Omental fat pad (tissue), 4 donors: ENCODE results near the gene STAP1. TPM values are rescaled to one million over a fixed set of nuclear protein-coding genes. Genes with fewer than 3 reads are reported as not detected.

ENCODE experiments used
- ATAC-seq: fragments of 150-250 bp; one replicate; pipeline ENCODE4 v1.9.1; 2016; ENCODE audit warnings: mild to moderate bottlenecking, moderate library complexity; ENCODE audit not compliant: low FRiP score
- DNase-seq: peaks from one replicate; pipeline ENCODE4 v3.0.0-alpha.2; 2019; ENCODE audit warnings: low spot score
- total RNA-seq, 4 donors: library from RNA; depleted of rRNA; stranded (reverse); fragments of >200 nt; gene quantifications; one replicate each; pipeline ENCODE4 v1.1.0, GENCODE V29; 2016
- TF ChIP-seq, protein P1 (sequence below), 3 donors: fragments of 450-650 bp; IDR thresholded peaks; one replicate each; pipeline ENCODE4 v1.5.1; 2016 to 2017; ENCODE audit warnings: antibody characterized with exemption in 3 of 3, mild to moderate bottlenecking in 3 of 3, moderate library complexity in 2 of 3

STAP1 gene
- total RNA-seq, 4 donors from 2014 or later = 0.56 TPM; not detected in 3

DNA sequence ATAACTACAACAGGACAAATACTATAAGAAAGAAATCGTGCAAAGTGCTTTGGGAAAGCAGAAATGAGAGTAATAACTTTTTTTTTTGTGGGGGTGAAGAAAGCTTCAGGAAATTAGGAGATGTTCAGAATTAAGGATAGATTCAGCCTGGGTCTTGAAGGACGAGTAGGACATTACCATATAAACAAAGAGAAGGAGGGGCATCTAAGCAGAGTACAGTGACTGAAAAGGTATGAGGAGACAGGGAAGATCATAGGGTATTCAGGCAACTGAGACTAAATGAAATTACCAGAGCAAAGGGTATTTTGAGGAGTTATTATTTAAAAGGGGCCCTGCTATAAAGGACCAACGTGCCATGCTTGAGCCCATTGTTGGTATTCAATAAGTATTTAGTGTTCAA is 3.1 kb upstream of the STAP1 start:
- TF ChIP-seq, protein P1, sequence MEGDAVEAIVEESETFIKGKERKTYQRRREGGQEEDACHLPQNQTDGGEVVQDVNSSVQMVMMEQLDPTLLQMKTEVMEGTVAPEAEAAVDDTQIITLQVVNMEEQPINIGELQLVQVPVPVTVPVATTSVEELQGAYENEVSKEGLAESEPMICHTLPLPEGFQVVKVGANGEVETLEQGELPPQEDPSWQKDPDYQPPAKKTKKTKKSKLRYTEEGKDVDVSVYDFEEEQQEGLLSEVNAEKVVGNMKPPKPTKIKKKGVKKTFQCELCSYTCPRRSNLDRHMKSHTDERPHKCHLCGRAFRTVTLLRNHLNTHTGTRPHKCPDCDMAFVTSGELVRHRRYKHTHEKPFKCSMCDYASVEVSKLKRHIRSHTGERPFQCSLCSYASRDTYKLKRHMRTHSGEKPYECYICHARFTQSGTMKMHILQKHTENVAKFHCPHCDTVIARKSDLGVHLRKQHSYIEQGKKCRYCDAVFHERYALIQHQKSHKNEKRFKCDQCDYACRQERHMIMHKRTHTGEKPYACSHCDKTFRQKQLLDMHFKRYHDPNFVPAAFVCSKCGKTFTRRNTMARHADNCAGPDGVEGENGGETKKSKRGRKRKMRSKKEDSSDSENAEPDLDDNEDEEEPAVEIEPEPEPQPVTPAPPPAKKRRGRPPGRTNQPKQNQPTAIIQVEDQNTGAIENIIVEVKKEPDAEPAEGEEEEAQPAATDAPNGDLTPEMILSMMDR (IDR thresholded peaks at IDR 0.05) = no peak
- DNase-seq = no peak
- ATAC-seq = no peak

DNA sequence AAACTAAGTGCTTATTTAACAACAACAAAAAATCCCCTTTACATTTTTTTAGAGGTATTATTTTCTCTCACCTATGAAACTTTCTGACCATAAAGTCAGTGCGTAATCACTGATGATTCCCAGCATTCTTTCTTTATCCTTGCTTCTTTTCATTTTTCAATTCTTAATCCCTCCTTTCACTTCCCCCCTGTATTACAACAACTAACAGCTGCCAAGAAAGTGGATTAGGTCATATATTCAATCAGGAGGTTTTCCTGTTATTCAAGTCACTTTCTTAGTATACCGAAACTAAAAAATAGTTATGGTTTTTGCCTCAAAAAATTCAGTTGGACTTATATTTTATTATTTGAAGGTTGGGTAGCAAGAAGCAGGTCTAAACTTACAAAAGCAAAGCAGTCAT is 2.1 kb upstream of the STAP1 start:
- no peak for ATAC-seq
- DNase-seq = no peak
- TF ChIP-seq, protein P1 (IDR thresholded peaks at IDR 0.05) = no peak

DNA sequence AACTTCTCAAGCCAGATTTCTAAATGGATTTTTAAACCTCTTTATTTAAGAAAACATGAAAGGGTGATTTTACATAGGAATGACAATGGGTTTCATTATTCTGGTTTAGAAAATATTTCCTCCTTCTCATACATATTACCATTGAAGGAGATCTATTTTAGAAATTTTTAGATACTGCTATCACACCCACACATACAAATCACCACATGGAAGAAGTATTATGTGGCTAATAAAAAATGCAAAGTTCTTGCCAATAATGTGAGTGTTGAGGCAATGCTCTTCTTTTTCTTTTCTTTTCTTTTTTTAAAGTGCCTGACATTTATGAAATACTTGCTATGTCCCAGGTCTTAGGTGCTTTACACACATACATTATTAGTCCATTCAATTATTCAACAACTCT is 6.8 kb downstream of the STAP1 start:
- ATAC-seq (peak; percentile 81), DNase-seq (no peak)
- TF ChIP-seq, protein P1 (IDR thresholded peaks at IDR 0.05) = no peak

DNA sequence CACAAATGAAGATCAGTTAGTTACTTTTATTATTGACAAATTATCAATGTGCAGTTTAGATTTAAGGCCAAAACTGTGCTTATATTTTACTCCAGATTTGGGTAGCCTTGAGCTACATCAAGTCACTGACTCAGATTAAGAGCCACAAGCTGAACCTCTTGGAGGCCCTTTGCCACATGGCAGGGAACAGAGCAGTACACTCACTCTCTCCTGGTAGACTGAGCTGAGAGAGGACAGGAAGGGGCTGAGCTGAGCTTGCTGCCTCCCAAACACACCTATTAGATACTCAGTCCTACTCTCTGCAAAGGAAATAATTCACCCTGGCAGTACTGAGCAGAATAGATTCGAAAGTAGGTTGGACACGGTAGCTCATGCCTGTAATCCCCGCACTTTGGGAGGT is 7.8 kb downstream of the STAP1 start:
- TF ChIP-seq, protein P1 (IDR thresholded peaks at IDR 0.05) = no peak
- no peak for DNase-seq
- ATAC-seq = no peak

DNA sequence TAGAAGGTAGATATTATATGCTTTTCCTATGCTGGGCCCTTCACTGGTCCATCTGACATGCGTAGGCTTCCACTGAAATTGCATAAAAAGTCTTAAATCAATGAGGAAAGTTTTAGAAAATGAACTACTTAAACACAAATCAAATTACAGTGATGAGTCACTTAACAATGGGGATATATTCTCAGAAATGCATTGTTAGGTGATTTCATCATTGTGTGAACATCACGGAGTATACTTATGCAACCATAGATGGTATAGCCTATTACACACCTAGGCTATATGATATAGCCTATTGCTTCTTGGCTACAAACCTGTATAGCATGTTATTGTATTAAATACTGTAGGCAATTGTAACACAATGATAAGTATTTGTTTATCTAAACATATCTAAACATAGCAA is 10.3 kb downstream of the STAP1 start:
- TF ChIP-seq, protein P1 (IDR thresholded peaks at IDR 0.05) = no peak
- no peak for ATAC-seq
- no peak for DNase-seq

DNA sequence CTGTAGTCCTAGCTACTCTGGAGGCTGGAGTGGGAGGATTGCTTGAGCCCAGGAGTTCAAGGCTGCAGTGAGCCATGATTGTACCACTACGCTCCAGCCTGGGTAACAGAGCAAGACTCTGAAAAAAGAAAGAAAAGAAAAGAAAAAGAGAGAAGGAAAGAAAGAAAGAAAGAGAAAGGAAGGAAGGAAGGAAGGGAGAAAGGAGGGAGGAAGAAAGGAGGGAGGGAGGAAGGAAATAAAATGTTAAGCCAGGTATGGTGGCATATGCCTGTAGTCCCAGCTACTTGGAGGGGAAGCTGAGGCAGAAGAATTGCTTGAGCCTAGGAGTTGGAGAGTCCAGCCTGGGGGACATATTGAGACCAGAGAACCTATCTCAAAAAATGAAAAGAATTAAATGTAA is 12.0 kb downstream of the STAP1 start:
- no peak for ATAC-seq
- TF ChIP-seq, protein P1 (IDR thresholded peaks at IDR 0.05) = no peak
- DNase-seq = no peak

DNA sequence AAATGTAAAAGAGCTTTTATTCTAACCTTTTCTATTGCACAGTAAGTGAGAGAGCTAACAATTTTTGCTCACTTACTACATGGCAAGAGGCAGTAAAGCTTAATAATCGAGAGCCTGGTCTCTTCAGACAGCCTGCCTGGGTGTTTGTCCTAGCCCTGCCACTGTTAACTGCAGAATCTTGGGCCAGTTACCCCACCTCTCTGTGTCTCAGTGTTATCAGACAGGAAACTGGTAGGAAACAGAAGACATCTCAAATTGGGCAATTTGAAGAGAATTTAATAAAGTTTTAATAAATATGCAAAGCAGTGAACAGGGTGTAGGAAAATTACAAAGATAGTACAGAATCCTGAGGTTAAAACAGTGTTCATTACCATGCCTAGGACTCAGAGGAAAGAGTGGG is 13.4 kb downstream of the STAP1 start:
- no peak for ATAC-seq
- no peak for DNase-seq
- TF ChIP-seq, protein P1 (IDR thresholded peaks at IDR 0.05) = no peak
